SU-DHL-6 (cell line): ENCODE results near the gene COL17A1.

ENCODE experiments used
- H2AFZ ChIP-seq: fragments of 200-600 bp; sonication (generic); 2 replicates; pipeline ENCODE4 v1.6.1; 2014; ENCODE audit warnings: low read depth, mild to moderate bottlenecking, moderate library complexity, mixed read lengths, antibody characterized with exemption, low read length; ENCODE audit not compliant: severe bottlenecking
- H3F3A ChIP-seq: fragments of 200-600 bp; shearing (Covaris generic); 2 replicates; pipeline ENCODE4 v1.6.0; 2016; ENCODE audit warnings: antibody characterized with exemption, mild to moderate bottlenecking; ENCODE audit not compliant: insufficient read depth
- H3K27ac ChIP-seq: fragments of 200-600 bp; sonication (generic); 2 replicates; pipeline ENCODE4 v1.5.1; 2016; ENCODE audit warnings: low read depth, mild to moderate bottlenecking, low read length, moderate library complexity, mixed read lengths
- H3K27me3 ChIP-seq: fragments of 200-600 bp; sonication (generic), shearing (Covaris generic); 2 replicates; pipeline ENCODE4 v1.6.0; 2014; ENCODE audit warnings: mild to moderate bottlenecking, low read length
- H3K36me3 ChIP-seq: fragments of 200-600 bp; sonication (generic); 2 replicates; pipeline ENCODE4 v1.6.1; 2014; ENCODE audit warnings: mild to moderate bottlenecking, low read length, mixed read lengths
- H3K4me2 ChIP-seq: fragments of 300-600, 200-600 bp; shearing (Covaris generic), sonication (generic); 2 replicates; pipeline ENCODE4 v1.6.0; 2014; ENCODE audit warnings: low read length, low read depth, mild to moderate bottlenecking; ENCODE audit not compliant: poor library complexity, severe bottlenecking
- H3K4me3 ChIP-seq: fragments of 200-600 bp; sonication (generic); 2 replicates; pipeline ENCODE4 v1.5.1; 2014; ENCODE audit warnings: antibody characterized with exemption, low read length, mild to moderate bottlenecking, mixed read lengths; ENCODE audit not compliant: insufficient read depth, poor library complexity, severe bottlenecking
- H3K79me2 ChIP-seq: fragments of 200-600 bp; sonication (generic); 2 replicates; pipeline ENCODE4 v1.6.1; 2014; ENCODE audit warnings: mild to moderate bottlenecking, low read length, moderate library complexity; ENCODE audit not compliant: insufficient read depth
- H3K9ac ChIP-seq: fragments of 200-600 bp; sonication (generic); 2 replicates; pipeline ENCODE4 v1.7.0; 2014; ENCODE audit warnings: mild to moderate bottlenecking, low read length
- H3K9me2 ChIP-seq: fragments of 200-600 bp; sonication (generic); replicated peaks from 2 replicates; pipeline ENCODE4 v1.6.1; 2014; ENCODE audit warnings: low read length; ENCODE audit not compliant: insufficient read depth
- H3K9me3 ChIP-seq: fragments of 200-600 bp; sonication (generic); 2 replicates; pipeline ENCODE4 v1.6.1; 2014; ENCODE audit warnings: low read length, mixed read lengths; ENCODE audit not compliant: insufficient read depth
- H4K20me1 ChIP-seq: fragments of 200-600 bp; sonication (generic); 2 replicates; pipeline ENCODE4 v1.6.1; 2014; ENCODE audit warnings: low read depth, mild to moderate bottlenecking, antibody characterized with exemption, low read length, moderate library complexity, mixed read lengths
- EZH2phosphoT487 ChIP-seq: fragments of 200-600 bp; sonication (generic), shearing (Covaris generic); conservative IDR thresholded peaks from 2 replicates; pipeline ENCODE4 v1.6.1; 2018; ENCODE audit warnings: mild to moderate bottlenecking, antibody characterized with exemption, low read length, moderate library complexity, mixed read lengths
- TF ChIP-seq, protein P1 (sequence below): fragments of 200-600 bp; sonication (generic); IDR thresholded peaks from one replicate; pipeline ENCODE4 v1.5.1; 2017; ENCODE audit warnings: antibody characterized with exemption, mild to moderate bottlenecking, low read length, moderate library complexity; ENCODE audit not compliant: insufficient read depth, poor library complexity, severe bottlenecking

The COL17A1 gene

GRCh38 chr10:104059364-104059763 is 26.3 kb downstream of the COL17A1 start:
- no peaks in the 10 kb centered on the region for H3F3A ChIP-seq
- no peak overlapping the region for H3K4me2 ChIP-seq
- H3K27ac ChIP-seq: no peak overlapping the region
- H3K27me3 ChIP-seq: no peaks in the 10 kb centered on the region
- H3K79me2 ChIP-seq: no peaks in the 10 kb centered on the region
- no peak overlapping the region for H2AFZ ChIP-seq
- no peak overlapping the region for H3K9ac ChIP-seq
- H3K9me2 ChIP-seq: no peaks in the 10 kb centered on the region
- no peaks in the 10 kb centered on the region for H3K36me3 ChIP-seq
- H3K4me3 ChIP-seq: no peak overlapping the region
- TF ChIP-seq, protein P1, sequence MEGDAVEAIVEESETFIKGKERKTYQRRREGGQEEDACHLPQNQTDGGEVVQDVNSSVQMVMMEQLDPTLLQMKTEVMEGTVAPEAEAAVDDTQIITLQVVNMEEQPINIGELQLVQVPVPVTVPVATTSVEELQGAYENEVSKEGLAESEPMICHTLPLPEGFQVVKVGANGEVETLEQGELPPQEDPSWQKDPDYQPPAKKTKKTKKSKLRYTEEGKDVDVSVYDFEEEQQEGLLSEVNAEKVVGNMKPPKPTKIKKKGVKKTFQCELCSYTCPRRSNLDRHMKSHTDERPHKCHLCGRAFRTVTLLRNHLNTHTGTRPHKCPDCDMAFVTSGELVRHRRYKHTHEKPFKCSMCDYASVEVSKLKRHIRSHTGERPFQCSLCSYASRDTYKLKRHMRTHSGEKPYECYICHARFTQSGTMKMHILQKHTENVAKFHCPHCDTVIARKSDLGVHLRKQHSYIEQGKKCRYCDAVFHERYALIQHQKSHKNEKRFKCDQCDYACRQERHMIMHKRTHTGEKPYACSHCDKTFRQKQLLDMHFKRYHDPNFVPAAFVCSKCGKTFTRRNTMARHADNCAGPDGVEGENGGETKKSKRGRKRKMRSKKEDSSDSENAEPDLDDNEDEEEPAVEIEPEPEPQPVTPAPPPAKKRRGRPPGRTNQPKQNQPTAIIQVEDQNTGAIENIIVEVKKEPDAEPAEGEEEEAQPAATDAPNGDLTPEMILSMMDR: no peak
- no peak for TF ChIP-seq EZH2phosphoT487
- H4K20me1 ChIP-seq: no peaks in the 10 kb centered on the region
- H3K9me3 ChIP-seq: no peaks in the 10 kb centered on the region

DNA sequence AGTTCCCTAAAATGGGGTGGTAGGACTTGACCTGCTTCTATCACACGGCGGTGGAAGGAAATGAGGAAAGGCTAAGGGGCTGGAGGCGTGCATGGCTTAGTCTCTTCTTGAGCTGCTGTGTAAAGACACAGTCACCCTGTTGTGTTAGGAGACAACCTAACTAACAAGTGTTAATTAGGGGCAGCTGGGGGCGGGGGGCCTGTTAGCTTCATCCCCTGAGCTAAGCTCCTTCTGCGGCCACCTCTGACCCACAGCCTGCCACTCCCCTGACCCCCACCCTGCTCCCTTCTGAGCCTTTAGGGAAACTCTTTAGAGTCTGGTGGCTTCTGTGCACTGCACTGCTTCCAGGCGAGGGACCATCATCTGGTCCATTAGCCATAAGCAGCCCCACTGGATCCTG is 28.0 kb downstream of the COL17A1 start:
- H3K9me2 ChIP-seq: no peaks in the 10 kb centered on the region
- no peak for TF ChIP-seq EZH2phosphoT487
- TF ChIP-seq, protein P1: no peak
- no peaks in the 10 kb centered on the region for H3K27me3 ChIP-seq
- H3K79me2 ChIP-seq: no peaks in the 10 kb centered on the region
- no peaks in the 10 kb centered on the region for H3K9me3 ChIP-seq
- no peak overlapping the region for H3K9ac ChIP-seq
- no peak overlapping the region for H3K4me3 ChIP-seq
- H3K4me2 ChIP-seq: no peak overlapping the region
- no peaks in the 10 kb centered on the region for H3F3A ChIP-seq
- no peak overlapping the region for H3K27ac ChIP-seq
- no peak overlapping the region for H2AFZ ChIP-seq
- no peaks in the 10 kb centered on the region for H3K36me3 ChIP-seq
- H4K20me1 ChIP-seq: no peaks in the 10 kb centered on the region

GRCh38 chr10:104056619-104057273 is 28.9 kb downstream of the COL17A1 start:
- Histone ChIP-seq H3K27ac (no peak overlapping the region), H3K36me3 (no peaks in the 10 kb centered on the region), H3K9me3 (no peaks in the 10 kb centered on the region), H3K9ac (no peak overlapping the region), H3K27me3 (no peaks in the 10 kb centered on the region), H4K20me1 (no peaks in the 10 kb centered on the region), H3K79me2 (no peaks in the 10 kb centered on the region), H3F3A (no peaks in the 10 kb centered on the region), H2AFZ (no peak overlapping the region), H3K9me2 (no peaks in the 10 kb centered on the region), H3K4me3 (no peak overlapping the region), H3K4me2 (no peak overlapping the region)
- no peak for TF ChIP-seq EZH2phosphoT487
- TF ChIP-seq, protein P1: no peak
